Body of pancreas (tissue), 4 donors: ENCODE results near the gene PYROXD2. TPM values are rescaled to one million over a fixed set of nuclear protein-coding genes. Genes with fewer than 3 reads are reported as not detected.

ENCODE experiments used
- ATAC-seq: fragments of 150-250 bp; one replicate; pipeline ENCODE4 v1.9.1; 2016
- DNase-seq, 4 donors: peaks; one replicate each; pipeline ENCODE4 v3.0.0-alpha.2; 2019
- H3K27ac ChIP-seq, 4 donors: fragments of 200-600 bp; sonication (generic); 1 replicate in 3 of 4; 2 replicates in 1 of 4; pipeline versions ENCODE4 v1.5.1 to v1.6.1; 2016 to 2019; ENCODE audit warnings: mild to moderate bottlenecking in 1 of 4, mixed read lengths in 1 of 4, moderate library complexity in 1 of 4
- H3K27me3 ChIP-seq, 2 donors: fragments of 200-600 bp; sonication (generic); one replicate each; pipeline ENCODE4 v1.6.0; 2016; ENCODE audit warnings: mild to moderate bottlenecking in 1 of 2
- H3K36me3 ChIP-seq, 2 donors: fragments of 200-600 bp; sonication (generic); replicated peaks in 1 of 2; 2 replicates each; pipeline ENCODE4 v1.5.1; 2016; ENCODE audit warnings: low read depth in 2 of 2; ENCODE audit not compliant: insufficient read depth in 1 of 2
- H3K4me1 ChIP-seq: fragments of 200-600 bp; sonication (generic); one replicate; pipeline ENCODE4 v1.6.0; 2016
- H3K4me3 ChIP-seq, 2 donors: fragments of 200-600 bp; sonication (generic); 1 replicate in 1 of 2; 2 replicates in 1 of 2; pipeline ENCODE4 v1.5.1; 2016 to 2019
- H3K9me3 ChIP-seq, 3 donors: fragments of 200-600 bp; sonication (generic); 1 replicate in 2 of 3; 2 replicates in 1 of 3; pipeline ENCODE4 v1.5.1; 2016
- CTCF ChIP-seq, 7 experiments: fragments of 450-650 bp in 4 of 7; fragments of 200-600 bp in 3 of 7; sonication (generic) in 3 of 7; IDR thresholded peaks; one replicate each; pipeline ENCODE4 v1.5.1; 2016 to 2019; ENCODE audit warnings: antibody characterized with exemption in 7 of 7
- POLR2A ChIP-seq, 3 donors: fragments of 450-650 bp; IDR thresholded peaks; one replicate each; pipeline ENCODE4 v1.6.1; 2016; ENCODE audit warnings: antibody characterized with exemption in 3 of 3, mild to moderate bottlenecking in 2 of 3
- WGBS, 2 donors: methylation state at CpG; one replicate each; pipeline ENCODE4 v1.1.5; 2017; 5-methylcytosine and 5-hydroxymethylcytosine counted together
- intact Hi-C: fragments of 100-400 bp; cut with DNase I; formaldehyde crosslinking; loops from one replicate; pipeline ENCODE4 v1.15.1; 2023
- total RNA-seq, 2 donors: library from RNA; depleted of rRNA; stranded (reverse); fragments of >200 nt; gene quantifications; one replicate each; pipeline ENCODE4 v1.1.0, GENCODE V29; 2016

The PYROXD2 gene
- total RNA-seq, 2 donors from 2014 or later = 4.9 to 8.6 TPM

GRCh38 chr10:98365406-98366061 is 49.4 kb downstream of the PYROXD2 start:
- Histone ChIP-seq H3K9me3 (no peaks in the 10 kb centered on the region), H3K4me1 (no peaks in the 10 kb centered on the region), H3K36me3 (no peaks in the 10 kb centered on the region), H3K4me3 (no peak overlapping the region), H3K27me3 (no peaks in the 10 kb centered on the region), H3K27ac (no peak overlapping the region)
- intact Hi-C loops = no loop called here
- DNase-seq = no peak
- WGBS, 2 donors = 72 to 84% methylated on average over 16 to 18 of the region's 18 CpGs
- ATAC-seq = no peak
- no peak for TF ChIP-seq CTCF (IDR thresholded peaks at IDR 0.05)
- TF ChIP-seq POLR2A (IDR thresholded peaks at IDR 0.05) = no peak

- H3K9me3 ChIP-seq = no peaks in the 10 kb centered on the region
- no peak for DNase-seq
- no peaks in the 10 kb centered on the region for H3K4me1 ChIP-seq
- 87 to 89% methylated on average over 9 of the region's 9 CpGs for WGBS, 2 donors
- H3K27me3 ChIP-seq = no peaks in the 10 kb centered on the region
- ATAC-seq = no peak
- TF ChIP-seq POLR2A (IDR thresholded peaks at IDR 0.05) (no peak), CTCF (IDR thresholded peaks at IDR 0.05) (no peak)
- H3K27ac ChIP-seq = no peak overlapping the region
- H3K36me3 ChIP-seq = no peaks in the 10 kb centered on the region
- intact Hi-C loops = no loop called here
- H3K4me3 ChIP-seq = no peak overlapping the region
Measured at GRCh38 chr10:98364432-98365102, 50.4 kb downstream of the PYROXD2 start.

GRCh38 chr10:98363220-98363619 is 51.8 kb downstream of the PYROXD2 start:
- H3K27ac ChIP-seq = no peak overlapping the region

GRCh38 chr10:98361131-98362025 is 53.6 kb downstream of the PYROXD2 start:
- Histone ChIP-seq H3K27me3 (no peaks in the 10 kb centered on the region), H3K27ac (peak overlapping the region in 1 of 4 donors; percentile 15), H3K4me1 (no peaks in the 10 kb centered on the region), H3K36me3 (no peaks in the 10 kb centered on the region), H3K4me3 (no peak overlapping the region), H3K9me3 (no peaks in the 10 kb centered on the region)
- TF ChIP-seq CTCF (IDR thresholded peaks at IDR 0.05) (no peak), POLR2A (IDR thresholded peaks at IDR 0.05) (no peak)
- DNase-seq = peak; percentile 34 to 63 (median 40)
- intact Hi-C loops = no loop called here
- WGBS, 2 donors = 57 to 78% methylated on average over 14 to 15 of the region's 15 CpGs
- peak; percentile 74 for ATAC-seq

More at GRCh38 chr10:98363220-98363619, 51.8 kb downstream of the PYROXD2 start:
- Histone ChIP-seq H3K4me1 (no peaks in the 10 kb centered on the region), H3K9me3 (no peaks in the 10 kb centered on the region), H3K27me3 (no peaks in the 10 kb centered on the region), H3K36me3 (no peaks in the 10 kb centered on the region), H3K4me3 (no peak overlapping the region)
- DNase-seq = peak in 2 of 4 donors; percentile 18 to 21
- ATAC-seq = no peak
- intact Hi-C loops = no loop called here
- WGBS, 2 donors = 32% methylated on average over 6 of the region's 6 CpGs
- no peak for TF ChIP-seq CTCF (IDR thresholded peaks at IDR 0.05)
- TF ChIP-seq POLR2A (IDR thresholded peaks at IDR 0.05) = no peak
